Choroid plexus epithelial cell (primary cell): Measurements from ENCODE around the gene FNIP1.
"Not testable (repeated sequence)": the region's sequence is repeated elsewhere in the genome, so short reads cannot be mapped to it uniquely, and the experiment has no call there.

Experiments
- DNase-seq: peaks from one replicate; pipeline ENCODE4 v3.0.0-alpha.2; 2010; ENCODE audit warnings: low read depth
- H3K4me3 ChIP-seq: 2 replicates; pipeline ENCODE4 v1.5.1; 2011; ENCODE audit warnings: low read depth, mild to moderate bottlenecking, control low read depth, low read length, moderate library complexity
- CTCF ChIP-seq: conservative IDR thresholded peaks from 2 replicates; pipeline ENCODE4 v1.5.1; 2011; ENCODE audit warnings: low read depth, mild to moderate bottlenecking, control low read depth, inconsistent platforms, low read length, moderate library complexity

The FNIP1 gene

GRCh38 chr5:131740477-131740876, 56.3 kb downstream of the FNIP1 start:
- DNase-seq: no peak
- TF ChIP-seq CTCF: no peak
- no peak overlapping the region for H3K4me3 ChIP-seq

- H3K4me3 ChIP-seq: no peak overlapping the region
- DNase-seq: no peak
- TF ChIP-seq CTCF: no peak
These were observed 61.4 kb downstream of the FNIP1 start for GRCh38 chr5:131735393-131735792.

- not testable (repeated sequence) for DNase-seq, H3K4me3 ChIP-seq
These were observed 61.9 kb downstream of the FNIP1 start for GRCh38 chr5:131734939-131735338.

GRCh38 chr5:131729292-131729691, 67.5 kb downstream of the FNIP1 start:
- not testable (repeated sequence) for H3K4me3 ChIP-seq, DNase-seq

- not testable (repeated sequence) for H3K4me3 ChIP-seq, DNase-seq
These were observed 72.7 kb downstream of the FNIP1 start for GRCh38 chr5:131724089-131724488.

- DNase-seq: peak; percentile 43
- H3K4me3 ChIP-seq: no peak overlapping the region
- TF ChIP-seq CTCF: no peak
These were observed 76.1 kb downstream of the FNIP1 start for GRCh38 chr5:131720714-131721113.

- no peak for TF ChIP-seq CTCF
- no peak for DNase-seq
- no peak overlapping the region for H3K4me3 ChIP-seq
These were observed 77.3 kb downstream of the FNIP1 start for GRCh38 chr5:131719564-131719963.

GRCh38 chr5:131718487-131719014, 78.3 kb downstream of the FNIP1 start:
- no peak for TF ChIP-seq CTCF
- no peak for DNase-seq
- H3K4me3 ChIP-seq: no peak overlapping the region

- not testable (repeated sequence) for DNase-seq, H3K4me3 ChIP-seq
These were observed 79.7 kb downstream of the FNIP1 start for GRCh38 chr5:131717164-131717563.
